Central memory CD8-positive, alpha-beta T cell (primary cell): ENCODE data around the gene MAML1.
"Not testable (repeated sequence)": the region's sequence is repeated elsewhere in the genome, so short reads cannot be mapped to it uniquely, and the experiment has no call there.

Source experiments
- ATAC-seq: fragments of 150-1000 bp; cut with Tn5 transposase; replicated peaks from 2 replicates; pipeline ENCODE4 v1.10.0; 2022; ENCODE audit warnings: mild to moderate bottlenecking, moderate FRiP score, moderate number of reproducible peaks; ENCODE audit not compliant: poor library complexity, severe bottlenecking; ENCODE audit errors: extremely low read depth
- DNase-seq, 2 donors: peaks; one replicate each; pipeline ENCODE4 v3.0.0; 2021; ENCODE audit warnings: low spot score in 2 of 2
- H3K27ac Mint-ChIP-seq: one replicate; pipeline ENCODE4 v1.8.0; 2022; ENCODE audit warnings: low read depth, mild to moderate bottlenecking, moderate library complexity, mixed read lengths
- H3K27me3 Mint-ChIP-seq: one replicate; pipeline ENCODE4 v1.8.0; 2022; ENCODE audit warnings: mixed read lengths
- H3K36me3 Mint-ChIP-seq: one replicate; pipeline ENCODE4 v1.8.0; 2022; ENCODE audit warnings: mild to moderate bottlenecking, moderate library complexity, mixed read lengths; ENCODE audit not compliant: insufficient read depth
- H3K4me1 Mint-ChIP-seq: one replicate; pipeline ENCODE4 v1.8.0; 2022; ENCODE audit warnings: mixed read lengths
- H3K4me3 Mint-ChIP-seq: one replicate; pipeline ENCODE4 v1.8.0; 2022; ENCODE audit warnings: mild to moderate bottlenecking, moderate library complexity, mixed read lengths
- H3K9me3 Mint-ChIP-seq: one replicate; pipeline ENCODE4 v1.8.0; 2022; ENCODE audit warnings: mixed read lengths

MAML1 gene

DNA sequence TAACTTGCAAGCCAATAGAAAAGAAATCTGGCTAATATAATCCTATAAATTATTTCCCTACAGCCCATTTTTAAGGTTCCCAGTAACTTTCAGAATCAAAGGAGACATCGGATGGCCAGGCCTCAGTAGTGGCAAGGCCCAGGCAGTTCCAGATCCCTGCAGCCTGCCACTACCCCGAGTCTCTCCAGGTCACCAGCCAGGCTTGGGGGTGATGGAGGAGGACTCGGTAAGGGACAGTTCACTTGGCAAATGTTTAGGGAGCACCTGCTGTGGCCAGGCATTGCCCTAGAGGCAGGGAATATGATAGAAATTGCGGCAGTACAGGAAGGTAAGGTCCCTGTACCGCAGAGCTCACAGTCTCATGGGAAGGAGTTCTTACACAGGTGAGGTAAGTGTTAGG lies 46.0 kb downstream of the MAML1 start:
- Mint-ChIP-seq H3K4me3 (no peak overlapping the region), H3K27me3 (no peaks in the 10 kb centered on the region), H3K36me3 (peaks cover 18% of the 10 kb centered on the region), H3K4me1 (no peaks in the 10 kb centered on the region), H3K27ac (no peak overlapping the region), H3K9me3 (no peaks in the 10 kb centered on the region)
- no peak for ATAC-seq
- DNase-seq: no peak

DNA sequence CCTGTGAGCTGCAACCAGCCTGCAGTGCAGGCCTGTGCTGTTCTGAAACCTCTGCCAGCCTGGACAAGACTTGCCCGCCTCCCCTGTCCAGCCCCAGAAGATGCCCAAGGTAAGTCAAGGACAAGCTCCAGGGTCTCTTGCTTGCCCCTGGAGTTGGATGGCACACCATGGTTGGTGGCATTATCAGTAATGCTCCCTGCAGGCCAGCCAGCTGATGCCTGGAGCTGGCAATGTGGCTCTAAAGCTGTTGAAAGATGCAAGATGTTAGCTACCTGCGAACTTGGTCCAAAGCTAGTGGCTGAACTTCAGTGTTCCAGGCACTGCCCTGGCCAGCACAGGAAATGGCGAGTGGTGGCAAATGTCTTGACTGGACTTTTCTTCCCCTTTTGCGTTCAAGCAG lies 47.2 kb downstream of the MAML1 start:
- no peak for ATAC-seq
- no peak for DNase-seq
- Mint-ChIP-seq H3K4me3 (no peak overlapping the region), H3K27ac (no peak overlapping the region), H3K27me3 (no peaks in the 10 kb centered on the region), H3K9me3 (no peaks in the 10 kb centered on the region), H3K36me3 (peaks cover 16% of the 10 kb centered on the region), H3K4me1 (no peaks in the 10 kb centered on the region)

DNA sequence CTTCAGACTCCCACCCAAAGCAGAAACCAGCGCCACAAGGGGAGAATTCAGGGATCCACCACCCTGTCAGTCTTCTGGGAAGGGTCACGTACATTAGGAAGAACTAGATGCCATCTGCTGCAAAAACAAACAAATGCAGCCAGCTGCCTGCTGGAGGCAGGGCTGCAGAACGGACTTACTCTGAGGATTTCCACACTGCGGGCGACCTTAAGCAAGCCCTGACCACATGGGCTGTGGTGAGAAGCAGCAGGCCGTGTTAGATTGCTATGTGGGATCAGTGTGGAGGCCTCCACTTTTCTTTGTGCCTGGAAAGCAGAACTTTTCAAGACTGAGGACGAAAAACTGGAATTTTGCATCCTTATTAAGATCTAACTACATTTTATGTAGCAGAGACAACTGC lies 47.7 kb downstream of the MAML1 start:
- no peak for ATAC-seq

DNA sequence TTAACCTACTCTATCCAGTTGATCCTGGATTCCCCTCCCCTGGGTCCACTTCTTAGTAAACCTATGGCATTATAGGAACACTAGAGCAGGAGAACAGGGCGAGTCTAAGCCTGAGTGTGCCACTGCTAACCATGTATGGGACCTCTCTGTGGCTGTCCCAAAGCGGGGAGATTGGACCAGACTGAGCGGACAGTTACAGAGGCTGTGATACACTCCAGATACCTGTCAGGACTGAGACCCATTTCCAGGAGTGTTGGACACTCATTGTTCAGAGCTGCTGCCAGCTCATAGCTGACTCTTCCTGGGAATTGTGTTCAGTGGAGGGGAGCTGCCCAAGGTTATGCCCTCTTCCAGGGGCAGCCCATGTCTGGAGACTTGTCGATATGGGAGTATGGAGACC lies 49.2 kb downstream of the MAML1 start:
- no peak for DNase-seq
- no peak overlapping the region for H3K27ac Mint-ChIP-seq
- H3K9me3 Mint-ChIP-seq: no peaks in the 10 kb centered on the region
- H3K27me3 Mint-ChIP-seq: no peaks in the 10 kb centered on the region
- peaks cover 12% of the 10 kb centered on the region for H3K36me3 Mint-ChIP-seq
- H3K4me3 Mint-ChIP-seq: no peak overlapping the region
- no peak for ATAC-seq
- H3K4me1 Mint-ChIP-seq: no peaks in the 10 kb centered on the region

More for the DNA sequence above, 47.7 kb downstream of the MAML1 start:
- Mint-ChIP-seq H3K4me1 (no peaks in the 10 kb centered on the region), H3K4me3 (no peak overlapping the region), H3K27me3 (no peaks in the 10 kb centered on the region), H3K9me3 (no peaks in the 10 kb centered on the region), H3K27ac (no peak overlapping the region), H3K36me3 (peaks cover 15% of the 10 kb centered on the region)
- DNase-seq: no peak

DNA sequence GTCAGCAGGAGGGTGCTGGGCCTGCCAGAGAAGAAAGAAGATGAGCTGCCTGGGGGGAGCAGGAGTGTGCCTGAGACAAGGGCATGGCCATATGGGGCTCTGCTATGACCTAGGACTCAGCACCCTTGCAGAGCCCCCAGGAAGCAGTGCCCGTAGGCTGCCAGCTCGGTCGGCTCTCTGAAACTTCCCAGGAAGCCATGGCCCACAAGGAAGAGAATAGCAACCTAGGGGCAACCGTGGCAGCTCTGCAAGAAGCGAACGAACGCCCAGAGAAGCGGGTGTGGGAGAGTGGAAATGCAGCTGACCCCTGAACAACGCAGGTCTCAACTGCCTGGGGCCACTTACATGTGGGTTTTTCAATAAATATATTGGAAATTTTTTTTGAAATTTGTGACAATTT lies 50.5 kb downstream of the MAML1 start:
- Mint-ChIP-seq H3K4me3 (no peak overlapping the region), H3K36me3 (peaks cover 6% of the 10 kb centered on the region), H3K27ac (no peak overlapping the region), H3K4me1 (no peaks in the 10 kb centered on the region), H3K9me3 (no peaks in the 10 kb centered on the region), H3K27me3 (no peaks in the 10 kb centered on the region)
- DNase-seq: no peak
- no peak for ATAC-seq

DNA sequence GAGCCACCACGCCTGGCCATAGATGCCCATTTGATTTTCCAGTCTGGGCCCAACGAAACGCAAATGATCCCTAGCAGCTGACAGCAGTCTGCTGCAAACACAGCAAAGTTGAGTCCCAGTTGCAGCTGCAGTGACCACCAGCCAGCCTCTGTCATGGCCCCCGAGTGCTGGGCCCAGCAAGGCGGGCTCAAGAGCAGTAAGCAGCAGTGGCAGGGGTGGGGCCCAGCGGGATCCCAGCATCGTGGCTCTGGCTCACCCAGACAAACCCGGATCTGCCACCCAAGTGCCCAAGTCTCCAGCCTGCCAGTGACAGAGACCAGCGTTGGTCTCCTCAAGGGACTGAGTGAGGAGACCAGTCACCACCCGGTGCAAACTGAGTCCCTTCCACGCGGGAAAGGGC lies 54.2 kb downstream of the MAML1 start:
- Mint-ChIP-seq H3K36me3 (peaks cover 2% of the 10 kb centered on the region), H3K4me3 (no peak overlapping the region), H3K4me1 (no peaks in the 10 kb centered on the region), H3K9me3 (no peaks in the 10 kb centered on the region), H3K27me3 (no peaks in the 10 kb centered on the region), H3K27ac (no peak overlapping the region)
- DNase-seq (no peak), ATAC-seq (no peak)

DNA sequence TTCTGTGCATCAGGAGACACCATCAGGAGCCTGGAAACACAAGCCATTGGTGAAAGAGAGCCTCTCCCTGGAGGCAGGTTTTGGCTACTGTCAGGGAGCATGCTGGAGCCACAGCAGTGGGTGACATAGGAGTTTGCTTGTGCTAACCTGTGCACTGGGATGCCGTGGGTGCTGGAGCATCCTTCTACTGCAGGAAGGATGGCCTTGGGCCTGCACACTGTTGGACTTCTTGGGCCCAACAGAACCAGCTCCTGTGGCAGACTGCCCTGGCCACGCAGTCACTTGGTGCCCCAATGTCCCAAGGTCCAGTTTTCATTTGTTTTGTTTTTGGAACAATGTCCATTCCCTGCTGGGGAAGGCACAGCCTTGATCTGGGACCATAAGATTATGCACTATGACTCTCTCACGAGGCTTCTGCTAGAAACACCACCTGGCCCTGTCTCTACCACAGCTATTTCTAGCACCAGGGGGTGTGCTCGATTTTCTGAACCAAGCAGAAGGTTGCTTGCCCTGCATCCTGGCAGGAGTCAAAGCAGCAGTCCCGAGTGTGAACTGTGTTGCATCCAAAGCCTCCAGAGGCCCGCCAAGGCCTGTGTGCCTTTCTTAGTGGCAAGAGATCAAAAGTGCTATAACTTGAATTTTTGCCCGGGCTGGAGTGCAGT lies 55.7 kb downstream of the MAML1 start:
- Mint-ChIP-seq H3K4me3 (no peak overlapping the region), H3K36me3 (peaks cover 2% of the 10 kb centered on the region), H3K9me3 (no peaks in the 10 kb centered on the region), H3K4me1 (peaks cover 10% of the 10 kb centered on the region), H3K27me3 (no peaks in the 10 kb centered on the region), H3K27ac (no peak overlapping the region)
- ATAC-seq (no peak), DNase-seq (no peak)

DNA sequence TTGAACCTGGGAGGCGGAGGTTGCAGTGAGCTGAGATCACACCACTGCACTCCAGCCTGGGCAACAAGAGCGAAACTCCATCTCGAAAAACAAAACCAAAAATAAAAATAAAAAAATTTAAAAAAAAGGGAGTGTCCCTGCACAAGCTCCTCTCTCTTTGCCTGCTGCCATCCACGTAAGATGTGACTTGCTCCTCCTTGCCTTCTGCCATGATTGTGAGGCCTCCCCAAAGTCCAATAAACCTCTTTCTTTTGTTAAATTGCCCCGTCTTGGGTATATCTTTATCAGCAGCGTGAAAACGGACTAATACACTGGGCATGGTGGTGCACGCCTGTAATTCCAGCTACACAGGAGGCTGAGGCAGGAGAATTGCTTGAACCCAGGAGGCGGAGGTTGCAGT lies 56.7 kb downstream of the MAML1 start:
- H3K4me1 Mint-ChIP-seq: peaks cover 19% of the 10 kb centered on the region
- not testable (repeated sequence) for ATAC-seq, H3K4me3 Mint-ChIP-seq, H3K27me3 Mint-ChIP-seq, H3K36me3 Mint-ChIP-seq, H3K9me3 Mint-ChIP-seq, DNase-seq, H3K27ac Mint-ChIP-seq

DNA sequence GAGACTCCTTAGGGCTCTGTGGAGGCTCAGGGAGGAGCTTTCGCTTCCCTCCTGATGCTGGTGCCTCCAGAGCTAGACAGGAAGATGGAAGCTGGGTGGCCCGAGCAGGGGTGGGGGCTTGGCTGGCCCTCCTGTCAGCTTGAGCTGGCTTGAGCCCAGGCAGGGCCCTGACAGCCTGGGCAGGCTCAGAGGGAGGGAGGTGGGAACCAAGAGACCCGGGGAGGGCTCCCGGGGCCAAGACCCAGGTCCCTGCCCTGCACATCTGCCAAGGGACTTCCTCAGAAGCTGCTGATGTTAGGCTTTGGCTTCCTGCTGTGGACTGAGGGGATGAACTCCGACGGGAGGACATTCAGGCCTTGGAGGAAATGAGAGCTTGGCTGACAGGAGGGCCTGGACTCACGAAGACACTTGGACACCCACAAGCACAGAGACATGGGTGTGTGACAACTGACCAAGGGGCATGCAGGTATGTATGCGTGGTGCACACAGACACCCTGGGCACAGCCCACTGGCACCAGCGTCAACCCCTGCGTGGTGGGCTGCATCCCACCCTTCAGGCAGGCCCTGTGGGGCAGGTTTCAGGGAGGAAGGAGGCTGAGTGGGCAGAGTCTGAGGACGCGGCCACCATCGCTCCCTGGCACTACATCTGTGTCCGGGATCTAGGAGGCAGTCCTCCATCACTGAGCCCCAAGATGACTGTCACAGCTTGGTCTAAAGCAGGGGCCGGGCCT lies 59.4 kb downstream of the MAML1 start:
- Mint-ChIP-seq H3K27me3 (no peaks in the 10 kb centered on the region), H3K4me3 (no peak overlapping the region), H3K9me3 (no peaks in the 10 kb centered on the region), H3K36me3 (peaks cover 13% of the 10 kb centered on the region), H3K4me1 (peaks cover 33% of the 10 kb centered on the region), H3K27ac (peak overlapping the region; percentile 29)
- DNase-seq (no peak), ATAC-seq (no peak)

DNA sequence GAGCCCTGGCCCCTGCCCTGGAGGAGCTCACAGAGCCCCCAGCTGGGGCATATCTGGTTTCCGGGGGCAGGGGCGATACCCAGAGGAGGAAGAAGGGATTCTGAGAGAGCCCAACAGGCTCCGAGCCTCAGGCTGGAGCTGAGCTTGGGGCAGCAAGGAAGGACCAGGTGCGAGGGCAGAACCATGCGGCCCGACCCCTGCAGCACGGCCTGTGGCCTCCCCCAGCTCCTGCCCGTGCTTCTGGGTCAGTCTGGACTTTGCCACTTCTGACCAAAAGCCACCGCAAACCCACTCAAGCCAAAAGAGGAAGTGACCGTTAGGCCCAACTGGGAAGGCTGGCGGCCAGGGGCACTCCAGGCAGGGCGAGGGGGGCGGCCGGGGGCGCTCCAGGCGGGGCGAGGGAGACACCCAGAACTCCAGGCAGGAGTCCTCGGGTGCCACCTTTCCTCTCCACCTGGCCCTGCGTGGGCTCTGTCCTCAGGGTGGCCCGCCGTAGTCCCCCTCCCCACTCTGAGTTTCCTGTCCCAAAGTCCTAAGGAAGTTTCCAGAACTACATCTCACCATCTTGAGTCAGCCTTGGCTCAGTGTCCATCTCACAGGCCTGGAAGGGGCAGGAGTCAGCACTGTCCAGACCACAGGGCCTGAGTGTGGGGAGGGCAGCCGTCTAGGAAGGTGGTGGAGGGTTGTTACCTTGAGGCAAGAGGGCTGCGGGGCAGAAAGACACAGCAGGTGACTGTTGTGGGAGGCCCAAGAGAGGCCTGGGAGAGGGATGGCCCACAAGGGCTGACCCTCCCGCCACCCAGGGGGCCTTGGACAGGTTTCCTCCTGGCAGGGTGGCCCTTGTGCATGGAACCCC lies 60.2 kb downstream of the MAML1 start:
- no peaks in the 10 kb centered on the region for H3K27me3 Mint-ChIP-seq
- H3K27ac Mint-ChIP-seq: peak overlapping the region; percentile 92
- DNase-seq: no peak
- peaks cover 17% of the 10 kb centered on the region for H3K36me3 Mint-ChIP-seq
- ATAC-seq: no peak
- peaks cover 34% of the 10 kb centered on the region for H3K4me1 Mint-ChIP-seq
- no peaks in the 10 kb centered on the region for H3K9me3 Mint-ChIP-seq
- peak overlapping the region; percentile 69 for H3K4me3 Mint-ChIP-seq

DNA sequence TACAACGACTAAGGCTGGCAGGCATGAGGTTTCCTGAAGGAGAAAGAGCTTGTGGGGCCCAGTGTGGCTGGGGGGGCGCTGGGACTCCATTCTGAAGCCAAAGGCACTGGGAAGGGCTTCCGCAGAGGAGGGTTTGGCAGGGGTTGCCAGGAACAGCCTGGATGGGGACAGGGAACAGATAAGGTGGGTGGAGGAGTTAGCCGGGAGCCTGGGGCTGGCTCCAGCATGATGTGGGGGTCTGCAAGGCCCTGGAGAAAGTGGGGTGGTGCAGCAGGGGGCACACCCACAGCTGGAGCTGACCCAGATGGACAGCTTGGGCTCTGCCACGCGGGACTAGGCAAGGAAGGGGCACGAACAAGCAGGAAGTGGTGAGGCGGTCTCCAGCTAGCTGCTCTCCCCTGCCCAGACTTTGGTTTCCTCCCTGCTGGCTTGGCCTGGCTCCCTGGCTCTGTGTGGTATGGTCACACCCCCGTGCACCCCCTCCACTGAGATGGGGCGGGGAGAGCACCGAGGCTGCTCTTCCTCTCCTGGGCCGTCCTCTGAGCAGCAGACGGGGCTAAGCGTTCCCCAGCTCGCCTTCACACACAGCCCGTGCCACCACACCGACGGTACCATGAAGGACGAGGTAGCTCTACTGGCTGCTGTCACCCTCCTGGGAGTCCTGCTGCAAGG lies 61.0 kb downstream of the MAML1 start, which contains the start of gene LTC4S:
LTC4S (plus strand) TSS at position 519 of the 672 bp plus-strand sequence; CDS start at position 614, 95 bp downstream.
- Mint-ChIP-seq H3K4me3 (peak within 1 kb of the TSS; percentile 69), H3K4me1 (peaks cover 34% of the 10 kb centered on the region), H3K9me3 (no peaks in the 10 kb centered on the region), H3K27ac (peak within 1 kb of the TSS; percentile 92), H3K27me3 (no peaks in the 10 kb centered on the region), H3K36me3 (peaks cover 17% of the 10 kb centered on the region)
- peak; percentile 81 for ATAC-seq
- peak; percentile 47 to 68 for DNase-seq

DNA sequence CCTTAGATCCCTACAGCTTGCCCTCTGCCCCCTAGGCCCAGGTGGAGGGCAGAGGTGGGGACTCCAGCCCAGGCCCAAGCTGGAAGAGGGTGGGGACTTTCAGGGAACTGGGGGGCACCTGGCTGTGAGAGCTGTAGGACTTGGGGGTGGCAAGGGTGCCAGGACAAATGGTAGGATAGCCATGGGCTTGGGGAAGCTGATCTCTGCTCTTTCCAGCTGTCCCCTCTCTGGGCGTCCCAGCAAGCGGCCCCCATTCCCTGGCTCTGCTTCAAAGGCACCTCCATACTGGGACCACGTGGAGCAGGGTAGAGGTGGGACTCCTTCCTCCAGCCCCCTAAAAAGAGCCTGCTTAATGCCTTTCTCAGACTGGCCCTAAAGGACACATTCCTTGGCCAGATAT lies 61.5 kb downstream of the MAML1 start:
- Mint-ChIP-seq H3K27me3 (no peaks in the 10 kb centered on the region), H3K9me3 (no peaks in the 10 kb centered on the region), H3K36me3 (peaks cover 19% of the 10 kb centered on the region), H3K27ac (peak overlapping the region; percentile 92), H3K4me3 (peak overlapping the region; percentile 69), H3K4me1 (peaks cover 34% of the 10 kb centered on the region)
- no peak for DNase-seq
- ATAC-seq: no peak
